HepG2 (cell line): ENCODE measurements around the gene MPG. TPM values are rescaled to one million over a fixed set of nuclear protein-coding genes. Genes with fewer than 3 reads are reported as not detected.

Source experiments
- ATAC-seq: fragments of 200-7000 bp; cut with Tn5 transposase; 3 replicates; pipeline ENCODE4 v1.9.1; 2020; ENCODE audit warnings: mild to moderate bottlenecking, moderate library complexity
- BruUV-seq: library from RNA; stranded (reverse); fragments of 400-500 nt; replicated peaks from 2 replicates; lab custom pipeline; 2021; lab: Mats Ljungman, UMichigan
- CTCF ChIA-PET: fragments of 300-600 bp; formaldehyde crosslinking; extraction: SDS; loops from one replicate; lab custom pipeline; 2021; ENCODE audit warnings: low total read pairs, inconsistent platforms, low intra/inter-chr PET ratio; lab: Yijun Ruan, JAX
- POLR2A ChIA-PET: fragments of 350-600 bp; sonication (Branson Sonifier 250); formaldehyde crosslinking; loops from one replicate; lab custom pipeline; 2020; ENCODE audit warnings: antibody characterized with exemption, inconsistent platforms; lab: Yijun Ruan, JAX
- DNase-seq: peaks from one replicate; pipeline ENCODE4 v3.0.0-alpha.2; 2015; ENCODE audit warnings: low spot score
- FAIRE-seq: peaks from 3 replicates; lab custom pipeline; 2011; peaks lifted over from hg19 to GRCh38; lab: Jason Lieb, UNC
- H2AFZ ChIP-seq: one replicate; pipeline ENCODE4 v1.6.1; 2011; ENCODE audit warnings: low read length, inconsistent platforms
- H3K27ac ChIP-seq: fragments of 300-600 bp; 3 replicates; pipeline ENCODE4 v1.8.0; 2011; ENCODE audit warnings: mixed run types, mild to moderate bottlenecking, mixed read lengths, low read length, inconsistent platforms; ENCODE audit not compliant: insufficient read depth; ENCODE audit errors: extremely low read length
- H3K27me3 ChIP-seq, 2 experiments: fragments of 200-600 bp in 1 of 2; 2 replicates in 1 of 2; 3 replicates in 1 of 2; pipeline versions ENCODE4 v1.6.0 to v1.8.0; 2011; ENCODE audit warnings: low read length in 2 of 2, mild to moderate bottlenecking in 2 of 2, moderate library complexity in 2 of 2, inconsistent platforms in 1 of 2; ENCODE audit not compliant: insufficient read depth in 2 of 2, control insufficient read depth in 1 of 2
- H3K36me3 ChIP-seq, 2 experiments: fragments of 200-600 bp in 1 of 2; replicated peaks in 1 of 2; 2 replicates in 1 of 2; 3 replicates in 1 of 2; pipeline versions ENCODE4 v1.5.1 to v1.8.0; 2011; ENCODE audit warnings: low read length in 2 of 2, inconsistent platforms in 1 of 2; ENCODE audit not compliant: insufficient read depth in 2 of 2, control insufficient read depth in 1 of 2
- H3K4me1 ChIP-seq: 2 replicates; pipeline ENCODE4 v1.5.1; 2012; ENCODE audit warnings: low read length, inconsistent platforms; ENCODE audit not compliant: insufficient read depth
- H3K4me2 ChIP-seq: 2 replicates; pipeline ENCODE4 v1.6.0; 2011; ENCODE audit warnings: low read depth, low read length, inconsistent platforms
- H3K4me3 ChIP-seq, 3 experiments: fragments of 200-600 bp in 1 of 3; sonication (generic), shearing (Covaris generic) in 1 of 3; replicated peaks in 1 of 3; 2 replicates each; pipeline ENCODE4 v1.5.1; 2011 to 2016; ENCODE audit warnings: low read length in 3 of 3, inconsistent platforms in 2 of 3, low read depth in 2 of 3, mild to moderate bottlenecking in 2 of 3, control low read depth in 1 of 3, mixed read lengths in 1 of 3; ENCODE audit not compliant: insufficient read depth in 1 of 3
- H3K79me2 ChIP-seq: one replicate; pipeline ENCODE4 v1.6.1; 2011; ENCODE audit warnings: low read length, inconsistent platforms; ENCODE audit not compliant: insufficient read depth
- H3K9ac ChIP-seq: 2 replicates; pipeline ENCODE4 v1.6.0; 2011; ENCODE audit warnings: mild to moderate bottlenecking, low read depth, low read length, inconsistent platforms; ENCODE audit not compliant: insufficient read depth
- H3K9me3 ChIP-seq: 2 replicates; pipeline ENCODE4 v1.5.1; 2012; ENCODE audit warnings: mild to moderate bottlenecking, low read length
- H4K20me1 ChIP-seq: 2 replicates; pipeline ENCODE4 v1.6.0; 2011; ENCODE audit warnings: inconsistent platforms, mild to moderate bottlenecking, low read length, moderate library complexity; ENCODE audit not compliant: insufficient read depth
- GATA4 ChIP-seq: sonication (generic); IDR thresholded peaks from 2 replicates; pipeline ENCODE4 v1.6.1; 2016; ENCODE audit warnings: antibody characterized with exemption, low read depth, borderline replicate concordance
- SETDB1 ChIP-seq: sonication (generic); formaldehyde crosslinking; IDR thresholded peaks from 2 replicates; pipeline ENCODE4 v1.5.1; 2020; ENCODE audit warnings: missing genetic modification reagents, mild to moderate bottlenecking, borderline replicate concordance
- SSRP1 ChIP-seq: IDR thresholded peaks from 2 replicates; pipeline ENCODE4 v1.6.1; 2016; ENCODE audit warnings: control low read depth
- ZBTB8A ChIP-seq: sonication (generic); formaldehyde crosslinking; IDR thresholded peaks from 2 replicates; pipeline ENCODE4 v1.4.0; 2020; ENCODE audit warnings: mild to moderate bottlenecking, low read depth, missing genetic modification reagents, borderline replicate concordance
- ZNF121 ChIP-seq: sonication (generic); formaldehyde crosslinking; IDR thresholded peaks from 2 replicates; pipeline ENCODE4 v1.5.0; 2020; ENCODE audit warnings: mild to moderate bottlenecking, missing genetic modification reagents
- WGBS: methylation state at CpG from one replicate; pipeline ENCODE4 v1.1.6; 2017; ENCODE audit warnings: low lambda C conversion rate; 5-methylcytosine and 5-hydroxymethylcytosine counted together
- in situ Hi-C: cut with HindIII; loops from 2 replicates; pipeline ENCODE4 v1.10.0; 2017; ENCODE audit warnings: low pct_unique_long_range_greater_than_20kb; ENCODE audit not compliant: extremely low pct_ligation_motif_present
- intact Hi-C: fragments of 100-400 bp; cut with micrococcal nuclease; formaldehyde crosslinking; loops from one replicate; pipeline ENCODE4 v1.10.0; 2022; ENCODE audit not compliant: unreplicated experiment
- polyA plus RNA-seq, 8 experiments: library from polyadenylated mRNA; depleted of rRNA in 3 of 8; stranded (reverse) in 7 of 8; unstranded in 1 of 8; fragments of >200 nt; fragmentation: Illumina TruSeq in 4 of 8; extraction: Trizol in 4 of 8; gene quantifications; 2 replicates each; pipeline versions ENCODE4 v1.2.1 to v1.2.3, GENCODE V29; 2011 to 2016; ENCODE audit warnings: low read depth in 4 of 8, missing spikeins in 1 of 8, mixed read lengths in 1 of 8; ENCODE audit not compliant: insufficient read depth in 1 of 8
- total RNA-seq, 5 experiments: library from RNA; depleted of rRNA; stranded (reverse); fragments of >200 nt; fragmentation: Illumina TruSeq; extraction: Trizol; gene quantifications; 2 replicates each; pipeline ENCODE4 v1.2.3, GENCODE V29; 2016; ENCODE audit warnings: low read depth in 1 of 5
- TF ChIP-seq, protein P1 (sequence below): sonication (generic); formaldehyde crosslinking; IDR thresholded peaks from 2 replicates; pipeline ENCODE4 v1.5.1; 2020; ENCODE audit warnings: missing genetic modification reagents, mild to moderate bottlenecking, borderline replicate concordance
- TF ChIP-seq, protein P2 (sequence below): IDR thresholded peaks from 2 replicates; pipeline ENCODE4 v1.6.1; 2012; ENCODE audit warnings: inconsistent platforms
- TF ChIP-seq, protein P3 (sequence below): sonication (generic); formaldehyde crosslinking; conservative IDR thresholded peaks from 2 replicates; pipeline ENCODE4 v1.8.0; 2022; ENCODE audit warnings: low read depth, missing genetic modification reagents
- TF ChIP-seq, protein P4 (sequence below): sonication (generic); formaldehyde crosslinking; IDR thresholded peaks from 2 replicates; pipeline ENCODE4 v1.9.0; 2022; ENCODE audit warnings: low read depth, missing genetic modification reagents
- TF ChIP-seq, protein P5 (sequence below): sonication (generic); formaldehyde crosslinking; IDR thresholded peaks from 2 replicates; pipeline ENCODE4 v1.8.0; 2022; ENCODE audit warnings: mild to moderate bottlenecking, missing genetic modification reagents, moderate library complexity

The MPG gene
- total and polyA plus RNA-seq, 2 of the 13 experiments (the other 11 are each of a cell fraction or from before 2014, with no cell fraction given), result 59.1 to 62.5 TPM

DNA sequence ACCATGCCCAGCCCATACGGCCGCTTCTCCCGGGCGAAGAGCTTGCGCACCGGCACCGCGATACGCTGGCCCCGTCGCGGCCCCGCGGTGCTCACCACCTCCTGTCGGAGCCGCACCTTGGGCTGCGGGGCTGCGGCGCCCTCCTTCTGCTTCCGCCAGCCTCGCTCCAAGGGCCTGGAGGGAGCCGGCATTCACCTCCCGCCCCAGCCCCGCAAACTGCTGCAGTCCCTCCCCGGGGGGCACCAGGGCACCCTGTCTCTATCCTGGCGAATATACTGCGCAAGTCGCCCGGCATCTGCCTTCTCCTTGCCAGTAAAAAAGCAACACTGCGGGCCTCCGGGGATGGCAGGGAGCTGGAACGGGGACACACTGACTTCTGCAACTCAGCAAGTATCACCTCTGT is 16.1 kb upstream of the MPG start:
- in situ Hi-C loops, result no loop called here
- H3K4me3 ChIP-seq, result no peak overlapping the region
- no peak for FAIRE-seq

More for the DNA sequence above, 16.1 kb upstream of the MPG start:
- Histone ChIP-seq H3K79me2 (no peaks in the 10 kb centered on the region), H3K36me3 (peaks cover 8 to 17% of the 10 kb centered on the region in 2 experiments; a peak in 4 of 5 replicates), H3K27me3 (no peaks in the 10 kb centered on the region), H3K9ac (no peak overlapping the region), H4K20me1 (peaks cover 3% of the 10 kb centered on the region; the same call in 1 of the 2 replicates), H3K4me2 (no peak overlapping the region), H3K27ac (no peak overlapping the region), H3K9me3 (no peaks in the 10 kb centered on the region), H3K4me1 (0 out of 2 replicates have a peak, but pooled peaks cover 15% of the 10 kb centered on the region), H2AFZ (no peak overlapping the region)
- intact Hi-C loops, result no loop called here
- WGBS, result 97% methylated on average over 26 of the region's 32 CpGs
- CTCF ChIA-PET, result no interaction called here
- TF ChIP-seq ZBTB8A (CRISPR knock-in tag), result no peak
- TF ChIP-seq, protein P1, sequence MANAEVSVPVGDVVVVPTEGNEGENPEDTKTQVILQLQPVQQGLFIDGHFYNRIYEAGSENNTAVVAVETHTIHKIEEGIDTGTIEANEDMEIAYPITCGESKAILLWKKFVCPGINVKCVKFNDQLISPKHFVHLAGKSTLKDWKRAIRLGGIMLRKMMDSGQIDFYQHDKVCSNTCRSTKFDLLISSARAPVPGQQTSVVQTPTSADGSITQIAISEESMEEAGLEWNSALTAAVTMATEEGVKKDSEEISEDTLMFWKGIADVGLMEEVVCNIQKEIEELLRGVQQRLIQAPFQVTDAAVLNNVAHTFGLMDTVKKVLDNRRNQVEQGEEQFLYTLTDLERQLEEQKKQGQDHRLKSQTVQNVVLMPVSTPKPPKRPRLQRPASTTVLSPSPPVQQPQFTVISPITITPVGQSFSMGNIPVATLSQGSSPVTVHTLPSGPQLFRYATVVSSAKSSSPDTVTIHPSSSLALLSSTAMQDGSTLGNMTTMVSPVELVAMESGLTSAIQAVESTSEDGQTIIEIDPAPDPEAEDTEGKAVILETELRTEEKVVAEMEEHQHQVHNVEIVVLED (CRISPR knock-in tag), result no peak
- no peak for TF ChIP-seq GATA4
- TF ChIP-seq SETDB1 (CRISPR knock-in tag), result no peak
- TF ChIP-seq, protein P2, sequence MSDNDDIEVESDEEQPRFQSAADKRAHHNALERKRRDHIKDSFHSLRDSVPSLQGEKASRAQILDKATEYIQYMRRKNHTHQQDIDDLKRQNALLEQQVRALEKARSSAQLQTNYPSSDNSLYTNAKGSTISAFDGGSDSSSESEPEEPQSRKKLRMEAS, result no peak
- TF ChIP-seq SSRP1 (CRISPR knock-in tag), result no peak
- TF ChIP-seq ZNF121 (CRISPR knock-in tag), result no peak
- TF ChIP-seq, protein P3, sequence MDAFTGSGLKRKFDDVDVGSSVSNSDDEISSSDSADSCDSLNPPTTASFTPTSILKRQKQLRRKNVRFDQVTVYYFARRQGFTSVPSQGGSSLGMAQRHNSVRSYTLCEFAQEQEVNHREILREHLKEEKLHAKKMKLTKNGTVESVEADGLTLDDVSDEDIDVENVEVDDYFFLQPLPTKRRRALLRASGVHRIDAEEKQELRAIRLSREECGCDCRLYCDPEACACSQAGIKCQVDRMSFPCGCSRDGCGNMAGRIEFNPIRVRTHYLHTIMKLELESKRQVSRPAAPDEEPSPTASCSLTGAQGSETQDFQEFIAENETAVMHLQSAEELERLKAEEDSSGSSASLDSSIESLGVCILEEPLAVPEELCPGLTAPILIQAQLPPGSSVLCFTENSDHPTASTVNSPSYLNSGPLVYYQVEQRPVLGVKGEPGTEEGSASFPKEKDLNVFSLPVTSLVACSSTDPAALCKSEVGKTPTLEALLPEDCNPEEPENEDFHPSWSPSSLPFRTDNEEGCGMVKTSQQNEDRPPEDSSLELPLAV (CRISPR knock-in tag), result no peak
- TF ChIP-seq, protein P4, sequence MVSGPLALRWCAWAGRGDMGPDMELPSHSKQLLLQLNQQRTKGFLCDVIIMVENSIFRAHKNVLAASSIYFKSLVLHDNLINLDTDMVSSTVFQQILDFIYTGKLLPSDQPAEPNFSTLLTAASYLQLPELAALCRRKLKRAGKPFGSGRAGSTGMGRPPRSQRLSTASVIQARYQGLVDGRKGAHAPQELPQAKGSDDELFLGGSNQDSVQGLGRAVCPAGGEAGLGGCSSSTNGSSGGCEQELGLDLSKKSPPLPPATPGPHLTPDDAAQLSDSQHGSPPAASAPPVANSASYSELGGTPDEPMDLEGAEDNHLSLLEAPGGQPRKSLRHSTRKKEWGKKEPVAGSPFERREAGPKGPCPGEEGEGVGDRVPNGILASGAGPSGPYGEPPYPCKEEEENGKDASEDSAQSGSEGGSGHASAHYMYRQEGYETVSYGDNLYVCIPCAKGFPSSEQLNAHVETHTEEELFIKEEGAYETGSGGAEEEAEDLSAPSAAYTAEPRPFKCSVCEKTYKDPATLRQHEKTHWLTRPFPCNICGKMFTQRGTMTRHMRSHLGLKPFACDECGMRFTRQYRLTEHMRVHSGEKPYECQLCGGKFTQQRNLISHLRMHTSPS (CRISPR knock-in tag), result no peak
- TF ChIP-seq, protein P5, sequence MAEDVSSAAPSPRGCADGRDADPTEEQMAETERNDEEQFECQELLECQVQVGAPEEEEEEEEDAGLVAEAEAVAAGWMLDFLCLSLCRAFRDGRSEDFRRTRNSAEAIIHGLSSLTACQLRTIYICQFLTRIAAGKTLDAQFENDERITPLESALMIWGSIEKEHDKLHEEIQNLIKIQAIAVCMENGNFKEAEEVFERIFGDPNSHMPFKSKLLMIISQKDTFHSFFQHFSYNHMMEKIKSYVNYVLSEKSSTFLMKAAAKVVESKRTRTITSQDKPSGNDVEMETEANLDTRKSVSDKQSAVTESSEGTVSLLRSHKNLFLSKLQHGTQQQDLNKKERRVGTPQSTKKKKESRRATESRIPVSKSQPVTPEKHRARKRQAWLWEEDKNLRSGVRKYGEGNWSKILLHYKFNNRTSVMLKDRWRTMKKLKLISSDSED, result no peak
- DNase-seq, result no peak
- POLR2A ChIA-PET, result no interaction called here
- no peak for ATAC-seq
- no TSS peak for BruUV-seq
